ENCODE measurements around the gene LMBR1.

Gene LMBR1

GRCh38 chr7:156735851-156736250 is 157.1 kb downstream of the LMBR1 start:
- H3K9me3 ChIP-seq (ENCODE audit: severe bottlenecking), result no peaks in the 10 kb centered on the region
- DNase-seq, result peak; percentile 26
- peak overlapping the region; percentile 72 for H3K27ac ChIP-seq
- H3K4me3 ChIP-seq (ENCODE audit: low read depth, low read length), result no peak overlapping the region
- peaks cover 7% of the 10 kb centered on the region; the same call in 1 of the 2 replicates for H3K36me3 ChIP-seq
- no peaks in the 10 kb centered on the region for H3K27me3 ChIP-seq (ENCODE audit: insufficient read depth, low read depth, severe bottlenecking)
- TF ChIP-seq CTCF (IDR thresholded peaks at IDR 0.05; ENCODE audit: low read depth, low read length), result no peak

- no peaks in the 10 kb centered on the region for H3K27me3 ChIP-seq (ENCODE audit: insufficient read depth, low read depth, severe bottlenecking)
- no peaks in the 10 kb centered on the region for H3K9me3 ChIP-seq (ENCODE audit: severe bottlenecking)
- H3K27ac ChIP-seq, result no peak overlapping the region
- H3K4me3 ChIP-seq (ENCODE audit: low read depth, low read length), result no peak overlapping the region
- TF ChIP-seq CTCF (IDR thresholded peaks at IDR 0.05; ENCODE audit: low read depth, low read length), result no peak
- H3K36me3 ChIP-seq, result peaks cover 7% of the 10 kb centered on the region; the same call in 1 of the 2 replicates
- no peak for DNase-seq
Measured at GRCh38 chr7:156733638-156734037, 159.3 kb downstream of the LMBR1 start.

GRCh38 chr7:156732091-156732625 is 160.8 kb downstream of the LMBR1 start:
- Histone ChIP-seq H3K27ac (no peak overlapping the region), H3K36me3 (peaks cover 7% of the 10 kb centered on the region; the same call in 1 of the 2 replicates), H3K27me3 (ENCODE audit: insufficient read depth, low read depth, severe bottlenecking) (no peaks in the 10 kb centered on the region), H3K4me3 (ENCODE audit: low read depth, low read length) (no peak overlapping the region), H3K9me3 (ENCODE audit: severe bottlenecking) (no peaks in the 10 kb centered on the region)
- TF ChIP-seq CTCF (IDR thresholded peaks at IDR 0.05; ENCODE audit: low read depth, low read length), result no peak
- DNase-seq, result no peak

GRCh38 chr7:156731651-156732050 is 161.3 kb downstream of the LMBR1 start:
- Histone ChIP-seq H3K36me3 (peaks cover 7% of the 10 kb centered on the region; the same call in 1 of the 2 replicates), H3K9me3 (ENCODE audit: severe bottlenecking) (no peaks in the 10 kb centered on the region), H3K27ac (no peak overlapping the region), H3K4me3 (ENCODE audit: low read depth, low read length) (no peak overlapping the region), H3K27me3 (ENCODE audit: insufficient read depth, low read depth, severe bottlenecking) (no peaks in the 10 kb centered on the region)
- no peak for DNase-seq
- no peak for TF ChIP-seq CTCF (IDR thresholded peaks at IDR 0.05; ENCODE audit: low read depth, low read length)

- TF ChIP-seq CTCF (IDR thresholded peaks at IDR 0.05; ENCODE audit: low read depth, low read length), result no peak
- H3K36me3 ChIP-seq, result no peaks in the 10 kb centered on the region; the same call in 1 of the 2 replicates
- DNase-seq, result no peak
Measured at GRCh38 chr7:156725936-156726335, 167.0 kb downstream of the LMBR1 start.

GRCh38 chr7:156725073-156725472 is 167.9 kb downstream of the LMBR1 start:
- no peaks in the 10 kb centered on the region for H3K27me3 ChIP-seq (ENCODE audit: insufficient read depth, low read depth, severe bottlenecking)
- no peak overlapping the region for H3K27ac ChIP-seq
- DNase-seq, result no peak
- H3K36me3 ChIP-seq, result no peaks in the 10 kb centered on the region; the same call in 1 of the 2 replicates
- TF ChIP-seq CTCF (IDR thresholded peaks at IDR 0.05; ENCODE audit: low read depth, low read length), result no peak
- H3K4me3 ChIP-seq (ENCODE audit: low read depth, low read length), result no peak overlapping the region
- no peaks in the 10 kb centered on the region for H3K9me3 ChIP-seq (ENCODE audit: severe bottlenecking)

More at GRCh38 chr7:156725936-156726335, 167.0 kb downstream of the LMBR1 start:
- H3K27me3 ChIP-seq (ENCODE audit: insufficient read depth, low read depth, severe bottlenecking), result no peaks in the 10 kb centered on the region
- no peak overlapping the region for H3K4me3 ChIP-seq (ENCODE audit: low read depth, low read length)
- H3K9me3 ChIP-seq (ENCODE audit: severe bottlenecking), result no peaks in the 10 kb centered on the region
- H3K27ac ChIP-seq, result no peak overlapping the region

Data from WERI-Rb-1 (cell line).